NCI-H345 treated with DMSO at 0.1 percent for 48 hours (cell line): ENCODE results near the gene RCOR3.
"Not testable (repeated sequence)": the region's sequence is repeated elsewhere in the genome, so short reads cannot be mapped to it uniquely, and the experiment has no call there.

ENCODE experiments used
- DNase-seq: peaks from one replicate; lab custom pipeline; 2025; ENCODE audit not compliant: unreplicated experiment; lab: John Stamatoyannopoulos, UW

Gene RCOR3

DNA sequence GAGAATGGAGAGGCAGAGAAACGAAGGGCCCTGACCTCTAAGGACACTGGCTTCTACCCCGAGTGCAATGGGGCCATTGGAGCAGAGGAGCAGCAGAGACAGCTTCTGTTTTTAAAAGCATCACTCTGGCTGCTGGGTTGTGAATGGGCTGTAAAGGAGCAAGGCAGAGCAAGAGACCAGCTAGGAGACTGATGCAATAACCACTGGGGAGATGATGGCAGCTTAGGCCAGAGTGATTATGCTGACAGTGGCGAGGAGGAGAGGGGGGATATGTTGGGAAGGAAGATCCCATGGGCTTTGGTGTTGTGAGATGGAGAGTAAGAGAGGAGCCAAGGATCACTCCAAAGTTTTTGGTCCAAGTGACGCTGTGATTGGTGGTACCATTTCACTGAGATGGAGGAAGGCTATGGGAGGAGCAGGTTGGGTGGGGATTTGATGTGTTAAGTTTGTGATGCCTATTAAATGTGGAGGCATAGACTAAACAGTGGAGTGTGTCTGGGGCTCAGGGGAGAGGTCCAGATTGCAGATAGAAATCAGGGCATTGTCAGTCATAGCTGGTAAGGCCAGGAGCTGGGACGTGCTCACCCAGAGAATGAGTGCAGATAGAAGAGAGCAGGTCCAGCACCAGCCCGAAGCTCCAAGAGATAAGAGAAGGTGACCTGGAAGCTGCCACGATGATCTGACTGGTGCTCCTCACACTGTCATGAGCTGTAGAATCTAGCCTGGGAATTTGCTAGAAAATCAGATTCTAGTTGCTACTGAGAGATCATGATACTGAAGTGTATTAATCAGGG is 78.5 kb downstream of the RCOR3 start:
- DNase-seq, result no peak

DNA sequence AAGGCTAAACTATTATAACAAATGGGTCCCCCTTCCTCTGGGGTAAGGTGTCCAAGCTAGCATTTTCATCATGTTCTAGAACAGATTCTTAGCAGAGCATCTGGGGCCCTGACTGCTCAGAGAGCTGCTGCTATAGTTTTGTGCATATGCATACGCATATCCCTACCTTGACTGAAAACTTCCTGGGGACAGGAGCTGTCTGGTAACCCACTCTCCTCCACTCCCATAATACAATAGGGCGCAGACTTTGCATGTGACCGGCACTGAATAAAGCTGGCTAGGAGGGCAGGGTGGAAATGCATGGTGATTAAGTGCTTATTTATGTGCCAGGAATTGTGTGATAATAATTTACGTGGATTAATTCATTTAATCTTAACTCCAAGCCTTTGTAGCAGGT is 79.1 kb downstream of the RCOR3 start:
- no peak for DNase-seq

DNA sequence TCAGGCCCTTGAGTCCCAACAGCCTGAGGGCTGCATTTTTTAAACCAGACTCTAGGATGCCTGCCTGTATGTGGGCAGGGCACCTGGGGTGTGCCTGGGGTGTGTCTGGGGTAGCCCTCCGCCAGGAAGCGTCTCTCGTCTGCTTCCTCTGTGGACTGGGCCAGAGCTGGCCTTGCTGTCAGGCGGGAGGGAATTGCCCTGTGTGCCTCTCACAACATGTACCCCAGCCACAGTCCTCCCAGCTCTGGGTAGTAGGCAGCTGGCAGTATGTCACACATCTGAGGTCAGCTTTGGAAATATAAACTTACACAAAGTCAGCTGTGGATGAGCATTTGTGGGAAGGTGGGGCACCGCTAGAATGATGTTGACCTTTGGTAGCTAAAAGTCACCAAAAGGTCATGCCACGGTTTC is 80.5 kb downstream of the RCOR3 start:
- no peak for DNase-seq

DNA sequence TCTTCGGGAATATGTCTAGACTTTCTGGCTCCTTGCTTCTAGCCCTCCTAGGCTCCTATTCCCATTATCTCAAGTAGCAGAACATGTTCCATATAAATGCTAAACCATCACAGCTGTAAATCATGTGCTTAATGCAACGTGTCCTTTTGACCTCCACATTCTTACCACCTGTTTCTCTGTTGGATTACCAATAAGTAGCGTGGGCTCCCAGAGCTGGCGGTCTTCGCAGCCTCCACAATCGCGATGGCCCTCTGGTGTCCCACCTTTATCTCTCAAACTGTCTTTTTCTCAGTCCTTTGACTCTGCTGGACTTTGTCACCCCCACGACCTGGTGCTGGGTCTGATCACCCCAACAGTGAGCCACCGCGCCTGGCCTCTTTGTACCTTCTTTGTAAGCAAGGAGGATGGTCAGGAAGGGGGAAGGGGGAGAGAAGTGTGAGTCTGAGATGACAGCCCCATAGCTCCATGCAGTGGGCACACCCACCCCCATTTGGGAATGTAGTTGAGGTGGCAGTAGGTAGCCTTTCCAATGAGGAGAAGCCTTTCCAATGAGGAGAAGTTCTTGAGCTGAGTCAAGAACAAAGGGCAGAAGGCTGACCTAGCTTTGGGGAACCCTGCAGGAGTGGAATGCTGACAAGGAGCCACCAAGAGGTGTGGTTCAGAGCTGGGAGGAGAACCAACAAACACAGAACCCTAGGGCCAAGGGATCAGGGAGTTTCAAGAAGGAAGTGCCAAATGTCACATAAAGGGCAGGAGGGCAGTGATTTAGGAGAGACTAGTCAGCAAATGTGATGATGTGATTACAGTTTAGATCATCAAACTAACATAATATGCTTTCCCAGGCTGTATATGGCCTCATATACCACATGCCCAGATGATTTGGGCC is 81.7 kb downstream of the RCOR3 start:
- DNase-seq, result no peak

DNA sequence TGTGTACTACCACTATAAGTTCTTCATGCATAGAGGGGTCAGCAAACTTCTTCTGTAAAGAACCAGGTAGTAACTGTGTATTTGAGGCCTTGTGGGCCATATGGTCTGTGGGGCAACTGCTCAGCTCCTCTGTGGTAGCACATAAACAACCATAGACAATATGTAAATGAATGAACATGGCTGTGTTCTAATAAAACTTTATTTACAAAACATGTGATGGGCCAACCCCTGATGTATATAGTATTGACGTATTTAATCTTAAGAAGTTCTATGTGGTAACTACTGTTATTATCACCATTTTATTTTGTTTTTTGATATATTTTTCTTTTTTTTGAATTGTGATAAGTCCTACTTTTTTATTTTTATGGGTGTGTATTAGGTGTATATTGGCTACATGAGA is 82.8 kb downstream of the RCOR3 start:
- DNase-seq, result no peak

DNA sequence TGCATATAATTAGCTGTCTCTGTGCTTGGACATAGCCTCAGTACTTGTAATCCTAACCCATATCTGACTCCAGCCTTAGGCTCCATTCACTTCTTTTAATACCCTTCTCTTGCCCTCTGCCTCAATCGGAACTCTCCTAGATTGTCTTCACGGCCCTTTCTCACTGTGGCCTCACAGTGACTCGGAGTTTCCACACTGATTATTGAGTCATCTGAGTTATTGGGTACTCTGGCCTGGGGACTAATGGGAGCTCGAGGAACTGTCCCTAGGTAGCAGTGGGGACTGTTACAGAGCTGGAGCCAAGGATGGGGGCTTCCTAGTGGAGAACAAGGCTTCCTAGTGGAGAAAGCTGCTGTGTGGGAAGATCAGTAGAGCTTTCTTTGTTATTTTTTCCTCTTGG is 84.4 kb downstream of the RCOR3 start:
- DNase-seq, result no peak

DNA sequence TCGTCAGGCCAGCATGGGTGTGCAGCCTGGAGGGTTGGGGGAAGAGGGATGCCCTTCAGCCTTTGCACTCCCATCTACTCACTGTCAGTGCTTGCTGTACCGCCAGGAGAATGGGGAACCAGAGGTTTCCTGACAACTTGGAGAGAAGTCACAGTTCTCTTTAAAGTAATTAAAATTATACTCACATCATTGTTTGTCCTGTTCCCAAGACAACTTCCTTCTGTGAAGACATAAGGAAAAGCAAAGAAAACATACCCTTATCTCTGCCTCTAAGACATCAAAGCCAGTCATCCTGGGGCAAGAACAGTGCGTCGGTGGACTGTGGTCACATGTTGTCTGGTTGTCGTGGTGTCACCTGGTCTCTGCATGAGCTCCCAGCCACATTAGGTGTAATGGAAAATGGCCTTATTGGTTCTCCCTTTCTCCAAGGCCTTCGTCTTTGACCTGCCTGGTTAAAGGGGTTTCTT is 85.0 kb downstream of the RCOR3 start:
- no peak for DNase-seq

DNA sequence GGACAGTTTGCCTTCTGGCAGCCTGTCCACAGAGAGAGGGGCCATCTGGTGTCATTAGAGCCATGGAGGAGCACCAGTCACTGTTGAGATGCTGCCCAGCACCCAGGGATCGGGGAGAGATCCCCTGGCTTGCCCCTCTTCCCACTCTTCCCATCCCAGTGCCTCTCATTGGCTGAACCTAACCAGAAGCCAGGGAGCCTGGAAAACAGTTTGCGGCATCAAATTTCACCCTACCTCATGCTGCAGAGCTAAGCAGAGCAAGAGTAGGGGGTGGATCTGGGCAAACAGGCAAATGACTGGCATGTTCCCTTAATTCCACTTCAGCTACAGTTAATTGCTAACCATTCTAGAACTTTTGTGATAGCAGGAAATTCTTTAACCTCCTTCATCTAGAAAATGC is 86.6 kb downstream of the RCOR3 start:
- no peak for DNase-seq

DNA sequence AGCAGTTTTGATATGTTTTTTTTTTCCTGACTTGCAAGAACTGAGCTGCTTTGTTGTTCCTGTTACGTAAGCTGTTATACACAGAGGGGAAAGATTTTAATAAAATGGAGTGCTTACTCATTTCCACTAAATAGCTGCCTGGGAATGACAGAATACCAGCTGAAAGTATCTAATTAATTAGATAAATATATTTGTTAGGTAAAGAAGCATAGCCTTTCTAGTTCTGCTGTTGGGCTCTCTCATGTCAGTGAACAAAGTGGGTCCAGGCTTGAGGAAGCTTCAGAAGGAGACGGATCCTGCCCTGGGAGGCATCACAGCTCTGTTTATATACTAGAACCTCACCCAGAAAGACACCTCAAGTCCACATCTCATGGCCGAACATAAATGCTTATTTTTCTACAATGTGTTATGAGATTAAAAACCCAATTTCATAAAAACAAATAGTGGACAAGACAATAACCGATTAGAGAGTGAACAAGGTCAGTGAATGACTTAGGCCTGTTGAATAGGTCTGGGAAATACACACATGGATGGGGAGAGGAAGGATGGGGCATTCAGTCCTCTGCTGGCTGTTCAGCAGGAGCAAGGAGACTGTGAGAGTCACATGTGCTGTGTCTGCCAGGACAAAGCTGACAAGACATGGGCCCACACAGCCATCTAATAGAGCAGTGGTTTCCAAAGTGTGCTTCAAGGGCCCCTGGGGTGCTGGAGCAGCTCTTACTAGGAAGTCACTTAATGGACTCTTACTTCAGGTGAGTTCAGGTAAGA is 88.1 kb downstream of the RCOR3 start:
- DNase-seq, result peak; percentile 84

DNA sequence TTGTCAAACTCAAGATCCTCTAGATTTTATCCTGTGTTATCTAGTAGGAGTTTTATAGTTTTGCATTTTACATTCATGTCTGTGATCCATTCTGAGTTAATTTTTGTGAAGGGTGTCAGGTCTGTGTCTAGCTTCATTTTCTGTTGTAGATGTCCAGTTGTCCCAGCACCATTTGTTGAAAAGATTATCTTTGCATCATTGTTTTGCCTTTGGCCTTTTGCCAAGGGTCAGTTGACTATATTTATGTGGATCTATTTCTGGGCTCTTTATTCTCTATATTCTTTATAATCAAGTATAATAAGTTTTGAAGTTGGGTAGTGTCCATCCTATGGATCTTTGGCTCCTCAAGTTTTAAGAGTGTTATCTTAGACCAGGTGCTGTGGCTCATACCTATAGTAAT is 89.4 kb downstream of the RCOR3 start:
- DNase-seq, result no peak

DNA sequence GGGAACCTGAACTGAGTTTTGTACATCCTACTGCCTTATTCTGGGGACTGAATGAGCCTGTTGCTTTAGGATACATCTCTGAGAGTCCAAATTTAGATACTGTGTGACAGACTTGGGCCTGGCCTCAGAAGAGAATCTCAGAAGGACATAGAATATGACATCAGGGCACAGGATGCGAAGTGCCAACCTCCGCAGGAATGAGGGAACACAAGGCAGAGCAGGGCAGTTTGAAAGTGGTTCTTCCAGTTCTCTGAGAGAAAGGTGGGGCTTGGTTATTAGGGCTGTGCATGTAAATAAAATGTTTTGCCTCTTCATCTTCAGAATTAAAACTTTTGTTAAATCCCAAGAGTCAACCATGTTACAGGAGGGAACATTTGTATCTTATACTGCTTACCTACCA is 90.6 kb downstream of the RCOR3 start:
- no peak for DNase-seq

DNA sequence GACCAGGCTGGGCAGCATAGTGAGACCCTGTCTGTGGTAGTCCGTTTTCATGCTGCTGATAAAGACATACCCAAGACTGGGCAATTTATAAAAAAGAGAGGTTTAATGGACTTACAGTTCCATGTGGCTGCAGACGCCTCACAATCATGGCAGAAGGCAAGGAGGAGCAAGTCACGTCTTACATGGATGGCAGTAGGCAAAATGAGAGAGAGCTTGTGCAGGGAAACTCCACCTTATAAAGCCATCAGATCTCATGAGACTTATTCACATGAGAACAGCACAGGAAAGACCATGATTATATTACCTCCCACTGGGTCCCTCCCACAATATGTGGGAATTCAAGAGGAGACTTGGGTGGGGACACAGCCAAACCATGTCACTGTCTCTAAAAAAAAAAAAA is 92.9 kb downstream of the RCOR3 start:
- DNase-seq, result not testable (repeated sequence)

DNA sequence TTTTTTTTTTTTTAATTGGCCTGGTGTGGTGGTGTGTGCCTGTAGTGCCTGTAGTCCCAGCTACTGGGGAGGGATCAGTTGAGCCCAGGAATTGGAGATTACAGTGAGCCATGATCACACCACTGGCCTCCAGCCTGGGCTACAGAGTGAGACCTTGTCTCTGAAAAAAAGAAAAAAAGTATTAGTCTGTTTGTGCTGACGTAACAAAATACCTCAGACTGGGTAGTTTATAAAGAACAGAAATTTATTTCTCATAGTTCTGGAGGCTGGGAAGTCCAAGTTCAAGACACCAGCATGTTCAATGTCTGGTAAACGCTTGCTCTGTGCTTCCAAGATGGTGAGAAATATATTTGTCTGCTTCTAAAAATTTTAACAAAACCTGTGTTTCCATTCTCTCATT is 93.3 kb downstream of the RCOR3 start:
- DNase-seq, result no peak

DNA sequence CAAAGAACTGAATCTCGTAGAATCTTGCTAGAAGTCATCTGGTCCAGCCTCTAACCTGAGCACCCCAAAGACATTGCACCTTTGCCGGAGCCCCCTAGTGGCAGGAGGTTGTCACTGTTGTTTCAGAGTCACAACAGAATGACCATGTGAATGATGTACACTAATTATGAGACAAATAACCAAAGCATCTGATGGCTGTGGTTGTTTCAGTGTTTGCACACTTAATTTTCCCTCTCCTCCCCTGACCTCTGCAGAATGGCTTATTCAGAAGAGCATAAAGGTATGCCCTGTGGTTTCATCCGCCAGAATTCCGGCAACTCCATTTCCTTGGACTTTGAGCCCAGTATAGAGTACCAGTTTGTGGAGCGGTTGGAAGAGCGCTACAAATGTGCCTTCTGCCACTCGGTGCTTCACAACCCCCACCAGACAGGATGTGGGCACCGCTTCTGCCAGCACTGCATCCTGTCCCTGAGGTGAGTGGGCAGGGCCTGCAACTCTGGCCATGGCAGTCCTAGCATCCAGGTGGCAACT is 93.9 kb downstream of the RCOR3 start:
- DNase-seq, result no peak

DNA sequence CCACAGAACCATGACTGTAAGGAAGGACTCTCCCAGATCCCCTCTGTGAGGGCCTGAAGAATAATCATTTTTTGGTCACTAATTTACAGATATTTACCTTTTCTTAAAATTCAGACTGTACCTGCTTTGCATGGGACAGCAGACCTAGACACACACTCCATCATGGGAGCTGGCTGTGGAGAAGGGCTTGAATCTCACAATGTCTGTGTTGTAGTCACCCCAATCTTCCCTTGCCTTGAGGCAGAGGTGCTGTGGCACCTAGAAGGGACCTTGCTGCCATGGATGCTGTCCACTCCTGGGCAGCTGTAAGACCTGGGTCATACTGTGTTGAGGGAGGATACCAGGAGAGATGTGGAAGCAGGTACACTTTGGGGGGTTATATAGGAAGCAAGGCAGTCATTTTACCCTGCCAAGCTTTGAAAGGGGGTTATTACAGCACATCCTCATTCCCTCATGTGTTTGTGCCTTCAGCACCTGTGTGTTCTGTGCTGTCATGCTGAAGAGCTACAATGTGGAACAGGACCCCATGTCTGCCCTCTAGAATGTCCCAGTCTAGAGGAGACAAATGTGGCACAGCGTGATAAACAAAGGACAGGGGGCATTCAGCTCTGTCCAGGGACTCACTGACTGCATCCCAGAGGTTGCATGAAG is 94.5 kb downstream of the RCOR3 start:
- no peak for DNase-seq

DNA sequence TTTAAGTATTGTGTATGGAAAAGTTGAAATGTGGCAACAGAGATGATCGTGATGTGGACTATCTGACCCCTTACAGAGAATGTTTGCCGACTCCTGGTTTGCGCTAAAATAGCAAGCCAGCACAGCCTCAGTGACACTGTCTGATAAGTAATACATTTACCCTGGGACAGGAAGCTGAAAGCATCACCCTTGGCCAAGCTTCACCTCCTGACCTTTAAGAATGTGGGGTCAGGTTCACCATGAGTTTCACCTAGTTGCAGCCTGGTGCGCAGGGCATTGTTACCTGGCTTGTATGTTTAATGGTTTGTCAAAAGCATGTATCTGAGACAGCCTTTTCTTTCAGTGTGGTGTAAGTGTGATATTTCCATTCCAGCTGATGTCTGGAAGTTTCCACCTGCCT is 96.7 kb downstream of the RCOR3 start:
- DNase-seq, result no peak

DNA sequence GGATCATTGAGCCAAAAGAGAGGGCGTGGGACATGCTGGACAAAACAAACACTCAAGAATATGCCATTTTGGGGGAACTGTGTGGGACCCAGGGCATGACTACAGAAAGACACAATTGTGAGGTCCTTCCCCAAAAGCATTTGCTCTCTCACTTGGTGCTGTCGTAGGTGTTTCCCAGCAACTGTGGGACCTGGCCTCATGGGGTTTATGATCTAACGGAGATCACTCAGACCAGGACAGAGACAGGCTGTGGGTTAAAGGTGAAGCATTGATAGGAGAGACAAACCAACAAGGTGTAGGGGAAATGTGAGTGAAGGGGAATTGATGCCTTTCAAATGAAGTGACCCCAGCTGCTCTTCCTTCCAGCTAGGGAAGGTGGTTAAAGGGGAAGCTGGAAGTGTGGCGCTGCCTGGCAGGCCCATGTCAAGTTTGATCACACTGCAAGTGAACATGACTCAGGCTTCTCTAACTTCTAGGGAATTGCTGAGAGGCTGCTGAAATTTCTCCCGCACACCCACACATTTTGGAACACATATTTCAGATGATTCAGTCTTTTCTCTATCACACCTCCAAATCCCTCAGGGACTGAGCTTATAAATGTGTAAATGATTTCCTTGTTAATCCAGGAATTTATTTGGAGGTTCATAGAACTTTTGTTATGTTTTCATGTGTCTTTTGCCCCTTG is 97.7 kb downstream of the RCOR3 start:
- no peak for DNase-seq

DNA sequence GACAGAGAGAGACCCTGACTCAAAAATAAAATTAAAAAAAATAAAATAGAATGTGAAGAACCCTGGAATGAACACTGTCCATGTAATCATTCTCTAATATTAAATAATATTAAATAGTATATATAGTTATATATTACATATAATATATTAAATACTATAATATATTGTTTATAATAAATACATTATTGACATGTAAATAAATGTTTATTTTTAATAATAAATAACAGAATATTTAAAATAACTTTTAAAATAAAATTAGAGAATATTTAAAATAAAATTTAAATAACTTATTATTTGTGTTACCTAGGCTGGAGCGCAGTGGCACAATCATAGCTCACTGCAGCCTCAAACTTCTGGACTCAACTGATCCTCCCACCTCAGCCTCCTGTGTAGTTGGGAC is 99.5 kb downstream of the RCOR3 start:
- DNase-seq, result no peak

DNA sequence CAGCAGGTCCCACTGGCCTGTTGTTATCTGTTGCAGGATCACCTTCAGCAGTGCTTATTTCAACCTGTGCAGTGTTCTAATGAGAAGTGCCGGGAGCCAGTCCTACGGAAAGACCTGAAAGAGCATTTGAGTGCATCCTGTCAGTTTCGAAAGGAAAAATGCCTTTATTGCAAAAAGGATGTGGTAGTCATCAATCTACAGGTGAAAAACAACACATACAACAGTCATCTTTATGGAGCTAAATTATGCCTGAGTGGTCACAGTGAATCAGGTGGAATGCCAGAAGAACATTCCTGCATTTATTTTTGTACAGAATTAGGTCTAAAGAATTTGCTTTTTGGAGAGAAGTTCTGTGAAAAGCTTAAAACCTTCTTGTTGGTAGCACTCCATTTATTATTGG is 100.7 kb downstream of the RCOR3 start:
- no peak for DNase-seq

DNA sequence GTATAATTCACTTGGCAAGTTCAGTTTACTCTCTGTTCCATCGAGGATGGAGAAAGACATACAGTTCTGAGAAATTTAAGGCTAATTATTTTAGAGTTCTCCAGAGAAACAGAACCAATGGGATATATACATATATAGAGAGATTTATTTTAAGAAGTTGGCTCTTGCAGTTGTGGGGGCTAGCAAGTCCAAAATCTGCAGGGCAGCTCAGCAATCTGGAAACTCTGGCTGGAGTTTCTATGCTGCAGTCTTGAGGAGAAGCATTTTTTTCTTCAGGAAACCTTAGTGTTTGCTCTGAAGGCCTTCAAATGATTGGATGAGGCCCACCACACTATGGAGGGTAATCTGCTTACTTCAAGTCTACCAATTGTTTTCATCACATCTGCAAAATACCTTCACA is 102.0 kb downstream of the RCOR3 start:
- DNase-seq, result no peak
